GM21723 (cell line): ENCODE measurements around the gene HSDL1.
A peak's percentile ranks its signal among the peaks of the same experiment; 100 is the strongest.

Source experiments
- ATAC-seq: cut with Tn5 transposase; IDR thresholded peaks from one replicate; pipeline ENCODE4 v1.9.1; 2021; ENCODE audit warnings: mild to moderate bottlenecking, moderate library complexity; ENCODE audit not compliant: unreplicated experiment

The HSDL1 gene

DNA sequence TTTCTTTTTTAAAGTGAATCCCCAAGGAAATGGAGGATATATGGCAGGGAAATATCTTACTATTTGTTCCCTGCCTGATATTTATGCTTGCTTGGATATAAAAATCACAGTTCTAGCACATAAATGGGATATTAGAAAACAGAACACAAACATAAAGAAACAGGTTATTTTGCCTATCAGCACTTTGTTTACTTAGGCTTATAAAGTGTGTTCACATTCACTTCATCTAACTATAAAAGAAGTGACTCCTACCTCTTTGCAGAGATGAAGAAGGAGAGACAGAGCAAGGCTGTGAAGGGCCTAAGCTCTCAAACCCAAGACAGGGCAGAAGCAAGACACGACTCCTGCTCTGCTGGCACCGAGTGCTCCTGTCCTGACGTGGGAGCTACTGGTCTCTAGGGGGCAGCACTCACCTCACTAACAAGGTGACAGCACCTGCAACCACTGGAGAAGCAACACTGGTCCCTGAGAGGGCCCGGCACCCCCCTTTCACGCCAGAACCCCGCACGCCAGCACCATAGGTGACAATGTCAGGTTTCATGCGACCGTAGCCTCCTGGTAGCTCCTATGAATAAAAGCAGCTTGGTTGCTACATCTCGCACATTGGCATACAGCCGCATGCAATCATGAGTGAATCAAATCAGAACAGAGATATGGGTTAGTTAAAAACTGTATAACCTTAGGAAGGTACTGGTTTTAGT lies 60.3 kb downstream of the HSDL1 start:
- peak; percentile 65 for ATAC-seq

DNA sequence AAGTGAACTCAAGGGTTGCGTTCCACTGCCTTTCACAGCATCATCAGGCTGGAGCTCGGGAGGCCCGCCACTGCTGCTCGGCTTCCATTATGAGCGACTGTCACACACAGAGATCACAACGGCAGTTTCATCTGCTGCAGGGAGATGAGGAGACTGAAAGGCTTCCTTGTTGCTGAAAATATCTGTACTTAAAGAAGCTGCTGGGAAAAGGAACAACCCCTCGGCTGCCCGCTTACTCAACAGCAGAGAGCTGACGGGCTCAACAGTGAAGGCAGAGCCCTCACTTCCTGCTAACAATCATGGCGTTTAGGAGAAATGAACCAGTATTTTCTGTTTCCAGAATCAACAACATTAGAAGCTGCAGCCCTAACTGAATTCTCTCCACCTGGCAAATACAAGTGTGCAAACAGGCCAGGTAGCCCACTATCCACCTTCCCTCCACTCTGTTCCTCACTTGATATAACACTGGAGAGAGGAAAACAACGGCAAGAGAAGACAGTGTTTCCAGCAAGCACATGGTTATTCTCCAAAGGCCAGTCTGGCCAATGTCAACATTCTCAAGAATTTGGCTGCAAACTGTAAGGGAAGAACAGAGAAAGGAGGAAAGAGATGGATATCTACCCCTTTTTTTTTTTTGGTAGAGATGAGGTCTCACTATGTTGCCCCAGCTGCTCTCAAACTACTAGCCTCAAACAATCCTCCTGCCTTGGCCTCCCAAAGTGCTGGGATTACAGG lies 62.0 kb downstream of the HSDL1 start:
- ATAC-seq: no peak

DNA sequence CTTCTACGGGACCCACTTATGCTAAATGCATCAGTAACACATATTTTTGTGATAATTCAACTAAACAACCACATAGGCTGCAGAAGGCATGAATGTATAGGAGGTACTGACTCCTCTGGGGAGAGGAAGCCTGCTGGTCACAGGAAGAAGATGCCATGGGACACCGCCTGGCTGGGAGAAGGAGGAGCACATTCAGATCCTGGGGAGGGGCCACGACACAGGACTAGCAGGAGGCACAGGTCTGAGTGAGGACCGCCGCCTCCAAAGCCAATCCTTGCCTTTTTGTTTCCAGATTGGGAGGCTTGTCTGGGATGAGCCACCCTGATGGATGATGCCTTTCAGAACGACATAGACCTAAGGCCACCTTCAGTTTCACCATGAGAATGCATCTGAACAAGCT lies 62.9 kb downstream of the HSDL1 start:
- ATAC-seq: no peak

DNA sequence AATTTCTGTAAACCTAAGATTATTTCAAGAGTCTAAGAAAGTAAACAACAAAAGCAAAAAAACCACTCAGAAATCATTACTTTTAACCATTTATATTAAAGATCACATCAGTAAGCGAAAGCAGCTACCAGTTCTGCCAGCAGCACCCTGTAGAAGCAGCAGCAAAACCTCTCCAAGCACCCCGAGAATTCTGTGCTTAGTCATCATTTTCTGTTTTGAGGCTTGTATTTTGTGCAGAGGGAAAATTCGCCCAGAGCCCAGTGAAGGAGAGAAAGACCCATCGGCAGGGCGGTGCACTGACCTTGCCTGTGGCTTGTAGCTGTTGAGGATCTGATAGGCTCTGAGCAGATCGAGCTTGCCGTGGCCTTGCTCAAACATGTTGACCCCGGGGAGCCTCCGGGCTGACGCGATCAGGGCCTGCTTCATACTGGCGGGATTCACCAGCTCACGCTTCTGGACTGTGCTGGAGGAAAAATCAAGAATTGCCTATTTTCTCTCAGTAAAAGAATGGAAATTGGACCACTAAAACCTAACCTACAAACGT lies 63.5 kb downstream of the HSDL1 start:
- ATAC-seq: no peak

DNA sequence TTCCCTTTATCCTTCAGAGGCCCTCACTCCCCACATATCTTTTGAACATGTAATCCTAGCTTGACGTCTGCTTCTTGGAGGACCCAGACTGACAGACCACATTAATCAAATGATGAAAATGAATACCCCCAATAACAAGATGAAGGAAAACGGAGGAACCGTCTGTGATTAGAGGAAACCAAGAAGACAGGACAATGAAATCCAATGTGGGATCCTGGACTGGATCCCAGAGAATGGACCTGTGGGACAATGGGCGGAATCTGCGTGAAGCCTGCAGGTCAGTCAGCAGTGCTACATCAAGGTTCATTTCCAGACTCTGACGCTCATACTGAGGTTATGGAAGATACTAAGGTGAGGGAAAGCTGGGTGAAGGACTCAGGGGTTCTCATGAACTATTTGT lies 64.2 kb downstream of the HSDL1 start:
- ATAC-seq: no peak

DNA sequence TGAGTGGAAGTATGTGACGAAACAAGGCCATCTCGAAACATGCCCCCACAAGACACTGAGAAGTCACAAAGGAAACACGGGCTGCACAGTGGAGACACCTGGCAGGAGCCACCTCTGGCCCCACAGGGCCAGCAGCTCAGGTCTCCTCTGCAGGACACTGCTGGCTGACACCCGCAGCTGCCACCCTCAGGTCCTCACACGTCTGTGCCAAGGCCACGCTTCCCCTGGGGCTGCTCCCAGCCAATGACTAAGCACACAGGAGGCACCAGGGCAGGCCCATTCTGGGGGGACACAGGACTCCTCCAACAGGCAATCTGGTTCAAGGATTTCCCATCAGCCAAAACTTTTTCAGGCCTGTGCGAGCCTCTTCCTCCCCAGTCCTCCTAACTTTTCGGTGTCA lies 64.6 kb downstream of the HSDL1 start:
- ATAC-seq: no peak

DNA sequence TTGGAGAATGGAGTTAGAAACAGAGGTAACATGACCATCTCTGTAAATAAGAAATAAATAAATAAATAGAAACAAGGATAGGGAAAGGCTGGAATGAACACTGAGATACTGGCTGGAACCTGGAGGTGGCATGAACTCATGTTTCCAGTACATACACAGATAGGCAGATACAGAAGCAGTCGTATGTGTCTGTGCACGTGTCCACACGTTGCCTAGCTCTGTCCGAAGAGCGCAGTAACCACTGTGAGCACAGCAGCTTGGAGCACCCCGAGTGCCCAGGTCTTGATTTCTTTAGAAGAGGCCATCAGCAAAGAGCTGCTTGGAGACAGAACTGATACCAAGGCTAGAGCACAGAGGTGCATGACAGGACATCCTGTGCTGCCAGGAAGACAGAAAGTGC lies 65.3 kb downstream of the HSDL1 start:
- no peak for ATAC-seq

DNA sequence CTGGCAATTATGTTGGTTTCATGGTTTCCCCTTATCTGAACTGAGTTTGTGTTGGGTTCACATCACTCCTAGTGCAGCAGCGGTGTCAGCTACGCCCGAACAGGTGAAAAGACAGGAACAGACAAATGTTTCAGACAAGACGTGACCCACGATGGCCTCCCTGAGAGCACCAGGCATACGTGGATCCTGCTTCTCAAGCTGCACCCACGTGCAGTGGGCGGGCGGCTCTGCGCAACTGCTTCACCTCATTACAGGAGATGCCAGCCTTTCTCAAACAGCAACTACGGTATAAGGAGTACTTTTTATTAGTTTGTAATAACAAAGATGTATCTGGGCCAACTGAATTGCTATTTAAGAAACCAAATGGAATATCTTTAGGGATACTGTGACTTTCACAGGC lies 69.6 kb downstream of the HSDL1 start:
- no peak for ATAC-seq

DNA sequence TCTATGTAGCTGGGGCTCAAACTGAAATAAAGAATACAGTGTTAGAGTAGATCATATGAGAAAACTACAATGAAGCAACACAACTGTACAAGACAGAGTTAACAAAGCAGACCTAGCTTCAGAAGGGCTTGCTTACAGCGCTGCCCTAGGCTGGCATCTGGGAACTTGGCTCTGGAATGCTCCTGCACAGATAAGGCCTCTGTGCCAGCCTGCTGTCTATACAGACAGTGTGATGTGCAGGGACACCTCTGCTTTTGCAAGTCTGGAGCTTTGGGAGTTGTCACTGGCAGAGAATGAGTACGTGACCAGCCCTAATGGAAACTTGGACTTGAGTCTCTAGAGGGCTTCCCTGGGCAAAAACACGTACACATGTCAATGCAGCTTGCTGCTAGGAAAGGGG lies 70.3 kb downstream of the HSDL1 start:
- ATAC-seq: no peak
